DND-41 (cell line): ENCODE results near the gene SMPX.

ENCODE experiments used
- CTCF ChIP-seq: IDR thresholded peaks from 2 replicates; pipeline ENCODE4 v1.5.1; 2012; ENCODE audit warnings: borderline replicate concordance, low read length, moderate library complexity, mild to moderate bottlenecking; ENCODE audit not compliant: poor library complexity, severe bottlenecking; ENCODE audit errors: extremely low read depth
- EZH2 ChIP-seq: IDR thresholded peaks from 3 replicates; pipeline ENCODE4 v1.6.1; 2012; ENCODE audit warnings: borderline replicate concordance, low read depth, mild to moderate bottlenecking, moderate library complexity, low read length, inconsistent platforms; ENCODE audit not compliant: severe bottlenecking

- TF ChIP-seq CTCF = no peak
- TF ChIP-seq EZH2 = no peak
These were observed 34.8 kb downstream of the SMPX start for GRCh38 chrX:21723084-21723483.
